Sigmoid colon (tissue), 7 donors: ENCODE data around the gene COL6A1. TPM values are rescaled to one million over a fixed set of nuclear protein-coding genes. Genes with fewer than 3 reads are reported as not detected.

Experiments used
- DNase-seq: peaks from one replicate; pipeline ENCODE4 v3.0.0-alpha.2; 2019
- H3K27ac ChIP-seq, 4 donors: fragments of 200-600 bp; sonication (generic); one replicate each; pipeline ENCODE4 v1.5.1; 2016 to 2019; ENCODE audit warnings: mild to moderate bottlenecking in 1 of 4
- H3K27me3 ChIP-seq, 3 donors: fragments of 200-600 bp; sonication (generic); one replicate each; pipeline ENCODE4 v1.5.1; 2019; ENCODE audit warnings: mild to moderate bottlenecking in 1 of 3
- H3K36me3 ChIP-seq, 4 donors: fragments of 200-600 bp; sonication (generic); one replicate each; pipeline ENCODE4 v1.5.1; 2016 to 2019
- H3K4me1 ChIP-seq, 4 donors: fragments of 200-600 bp; sonication (generic); one replicate each; pipeline ENCODE4 v1.5.1; 2017 to 2019
- H3K4me3 ChIP-seq, 4 donors: fragments of 200-600 bp; sonication (generic); one replicate each; pipeline ENCODE4 v1.5.1; 2017 to 2019; ENCODE audit warnings: mild to moderate bottlenecking in 2 of 4, moderate library complexity in 1 of 4
- H3K9me3 ChIP-seq, 4 donors: fragments of 200-600 bp in 3 of 4; sonication (generic) in 3 of 4; one replicate each; pipeline versions ENCODE4 v1.5.1 to v1.6.1; 2013 to 2019
- CTCF ChIP-seq, 4 experiments: fragments of 450-650 bp in 3 of 4; fragments of 200-600 bp in 1 of 4; IDR thresholded peaks; one replicate each; pipeline ENCODE4 v1.5.1; 2016 to 2019; ENCODE audit warnings: antibody characterized with exemption in 4 of 4, mild to moderate bottlenecking in 3 of 4, moderate library complexity in 2 of 4
- EP300 ChIP-seq, 4 donors: sonication (generic); formaldehyde crosslinking; IDR thresholded peaks; one replicate each; pipeline ENCODE4 v1.6.1; 2017; ENCODE audit warnings: antibody characterized with exemption in 4 of 4
- POLR2A ChIP-seq, 2 donors: fragments of 450-650 bp; IDR thresholded peaks; one replicate each; pipeline ENCODE4 v1.6.1; 2016; ENCODE audit warnings: antibody characterized with exemption in 2 of 2, mild to moderate bottlenecking in 2 of 2, moderate library complexity in 2 of 2
- POLR2AphosphoS5 ChIP-seq, 4 donors: sonication (generic); formaldehyde crosslinking; IDR thresholded peaks; one replicate each; pipeline ENCODE4 v1.6.1; 2017; ENCODE audit warnings: antibody characterized with exemption in 4 of 4
- WGBS, 2 donors: extraction: QIAGEN DNeasy Blood & Tissue Kit; methylation state at CpG; one replicate each; pipeline ENCODE4 v1.1.7; 2013; 5-methylcytosine and 5-hydroxymethylcytosine counted together
- intact Hi-C: fragments of 100-400 bp; cut with DNase I; formaldehyde crosslinking; loops from one replicate; pipeline ENCODE4 v1.15.1; 2023
- polyA plus RNA-seq, 3 donors: library from polyadenylated mRNA; stranded (reverse); fragments of 200-250 nt; gene quantifications; one replicate each; pipeline ENCODE4 v1.2.3, GENCODE V29; 2013
- total RNA-seq, 4 donors: library from RNA; depleted of rRNA; stranded (reverse); fragments of >200 nt; gene quantifications; one replicate each; pipeline ENCODE4 v1.1.0, GENCODE V29; 2016
- donor health status: healthy with polysubstance abuse.
- donor health status: Bipolar disorder and iron deficiency.
- donor health status: healthy.

Gene COL6A1
- total and polyA plus RNA-seq, 7 donors, result 14.3 to 1,755 (median 622) TPM

DNA sequence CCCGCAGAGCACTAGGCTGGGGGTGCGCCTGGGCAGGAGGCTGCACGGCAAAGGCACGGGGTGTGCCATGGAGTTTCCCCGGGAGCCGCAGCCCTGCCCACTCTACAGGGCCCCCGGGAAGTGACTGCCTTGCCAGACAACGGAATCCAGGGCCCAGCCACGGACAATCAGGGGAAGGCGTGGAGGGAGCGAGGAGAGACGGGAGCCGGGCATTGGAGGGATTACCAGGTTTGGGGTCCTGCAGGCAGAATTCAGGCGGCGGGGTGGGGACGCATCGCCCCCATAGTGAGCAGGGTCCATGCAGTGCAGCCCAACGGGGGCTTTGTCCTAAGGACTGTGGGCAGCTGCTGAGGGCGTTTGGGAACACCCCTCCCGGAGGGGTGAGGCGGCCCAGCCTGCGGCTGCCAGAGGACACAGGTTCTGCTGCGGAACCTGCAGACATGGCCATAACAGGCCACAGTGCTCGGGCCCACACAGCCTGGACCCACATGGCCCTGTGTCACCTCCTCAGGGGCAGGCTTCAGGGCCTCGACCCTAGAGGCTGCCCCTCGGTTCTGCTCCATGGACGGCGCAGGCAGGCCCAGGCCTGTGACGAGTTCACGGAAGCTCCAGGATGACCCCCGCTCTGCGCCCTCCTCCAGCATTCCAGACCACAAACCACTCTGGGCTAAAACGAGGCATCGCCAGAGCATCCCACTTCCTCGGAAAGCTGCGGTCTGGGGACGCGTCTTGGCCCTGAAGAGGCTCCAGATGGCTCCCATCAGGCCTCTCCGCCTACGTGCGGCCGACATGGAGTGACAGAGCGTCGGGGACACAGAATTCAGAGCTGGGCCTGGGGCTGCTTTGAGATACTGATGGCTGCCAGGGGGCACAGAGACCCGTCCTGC lies 54.5 kb downstream of the COL6A1 start:
- H3K4me1 ChIP-seq, result peaks cover 0 to 23% (median 14%) of the 10 kb centered on the region in 4 donors
- H3K27ac ChIP-seq, result peak overlapping the region; percentile 27 to 65 (median 56)
- H3K27me3 ChIP-seq, result no peaks in the 10 kb centered on the region
- H3K4me3 ChIP-seq, result no peak overlapping the region
- H3K9me3 ChIP-seq, result no peaks in the 10 kb centered on the region
- TF ChIP-seq CTCF (IDR thresholded peaks at IDR 0.05), result no peak
- peak in 3 of 4 donors; percentile 46 to 65 (median 63) for TF ChIP-seq POLR2AphosphoS5 (IDR thresholded peaks at IDR 0.05)
- peak in 1 of 4 donors; percentile 4 for TF ChIP-seq EP300 (IDR thresholded peaks at IDR 0.05)
- intact Hi-C loops, result no loop called here
- peak; percentile 89 for DNase-seq
- no peaks in the 10 kb centered on the region for H3K36me3 ChIP-seq
- WGBS, 2 donors, result 83 to 84% methylated on average over 45 of the region's 45 CpGs

DNA sequence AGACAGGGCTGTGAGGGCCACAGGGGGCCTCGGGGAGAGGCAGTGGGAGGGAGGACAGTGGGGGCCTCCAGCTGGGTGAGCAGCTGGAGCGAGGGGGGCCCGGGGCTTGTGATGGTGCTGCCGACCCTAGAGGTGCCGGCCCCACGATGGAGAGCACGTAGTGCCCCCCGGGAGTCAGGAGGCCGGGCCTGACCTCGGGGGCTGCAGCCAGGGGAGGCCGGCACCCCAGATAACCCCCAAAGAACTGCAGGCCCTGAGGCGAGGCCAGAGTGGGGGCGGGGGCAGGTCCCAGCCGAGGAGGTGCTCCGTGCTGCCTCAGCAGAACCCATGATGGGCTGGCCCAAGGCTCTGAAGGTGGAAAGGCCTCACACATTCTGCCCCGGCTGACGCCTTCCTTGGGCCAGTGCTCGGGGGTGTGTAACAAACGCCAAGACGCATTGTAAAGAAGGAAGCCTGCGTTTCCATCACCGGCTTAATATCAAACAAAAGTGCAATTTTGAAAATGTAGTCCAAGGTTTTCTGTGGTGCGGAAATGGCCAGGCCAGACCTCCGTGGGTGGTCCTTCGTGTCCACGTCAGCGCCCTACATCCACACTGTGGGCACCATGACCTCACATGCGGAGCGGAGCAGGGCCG lies 55.2 kb downstream of the COL6A1 start:
- H3K36me3 ChIP-seq, result no peaks in the 10 kb centered on the region
- H3K27ac ChIP-seq, result peak overlapping the region; percentile 27 to 65 (median 56)
- DNase-seq, result no peak
- no peaks in the 10 kb centered on the region for H3K27me3 ChIP-seq
- no peak for TF ChIP-seq POLR2AphosphoS5 (IDR thresholded peaks at IDR 0.05)
- no peak for TF ChIP-seq CTCF (IDR thresholded peaks at IDR 0.05)
- no peak for TF ChIP-seq POLR2A (IDR thresholded peaks at IDR 0.05)
- TF ChIP-seq EP300 (IDR thresholded peaks at IDR 0.05), result no peak
- no peak overlapping the region for H3K4me3 ChIP-seq
- 84 to 87% methylated on average over 30 of the region's 30 CpGs for WGBS, 2 donors
- intact Hi-C loops, result no loop called here
- H3K9me3 ChIP-seq, result no peaks in the 10 kb centered on the region
- peaks cover 0 to 23% (median 14%) of the 10 kb centered on the region in 4 donors for H3K4me1 ChIP-seq

DNA sequence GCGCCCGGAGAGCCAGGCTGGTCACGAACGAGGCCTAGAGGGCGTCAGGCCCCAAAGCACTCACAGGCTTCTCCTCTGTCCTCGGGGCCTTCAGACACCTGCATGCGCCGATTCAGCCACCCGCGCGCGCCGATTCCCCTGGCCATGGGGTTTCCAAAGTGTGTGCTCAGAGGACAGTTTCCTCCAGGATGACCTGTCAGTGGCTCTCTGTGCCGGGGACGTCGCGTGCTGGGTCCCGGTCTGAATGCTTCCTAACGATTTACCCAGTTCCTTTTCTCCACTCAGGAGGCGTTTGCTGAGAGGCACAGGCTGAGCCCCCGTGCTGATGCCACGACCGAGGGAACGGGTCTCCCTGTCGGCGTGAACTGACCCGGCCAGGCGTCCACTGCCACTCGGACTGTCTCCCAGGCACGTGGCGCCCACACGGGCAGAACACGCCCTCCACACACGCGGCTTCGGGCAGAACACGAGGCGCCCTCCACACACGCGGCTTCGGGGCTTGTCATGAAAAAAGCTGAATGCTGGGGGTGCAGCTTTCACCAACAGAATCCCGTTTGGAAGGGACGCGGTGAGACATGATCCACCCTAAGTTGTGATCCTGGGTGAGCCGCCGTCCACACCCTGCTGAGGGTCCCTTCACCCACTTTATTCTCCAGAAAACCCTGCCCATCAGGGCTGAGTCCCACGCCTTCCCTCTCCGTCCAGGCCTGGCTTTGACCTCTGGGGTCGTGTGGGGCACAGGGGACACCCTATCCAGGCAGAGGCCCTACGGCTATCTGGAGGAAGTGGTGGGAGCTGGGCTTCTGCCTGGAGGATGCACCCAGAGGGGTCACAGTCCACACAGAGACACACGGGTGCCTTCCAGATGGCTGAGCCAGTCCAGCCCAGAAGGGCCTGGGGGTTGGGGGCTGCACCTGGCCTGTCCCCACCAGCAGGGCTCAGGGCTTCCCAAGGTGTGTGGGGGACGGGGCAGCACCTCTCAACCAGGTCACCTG lies 56.1 kb downstream of the COL6A1 start:
- H3K27me3 ChIP-seq, result no peaks in the 10 kb centered on the region
- no peaks in the 10 kb centered on the region for H3K9me3 ChIP-seq
- WGBS, 2 donors, result 90 to 93% methylated on average over 52 of the region's 52 CpGs
- H3K27ac ChIP-seq, result peak overlapping the region in 2 of 4 donors; percentile 60 to 65
- TF ChIP-seq POLR2AphosphoS5 (IDR thresholded peaks at IDR 0.05) (no peak), POLR2A (IDR thresholded peaks at IDR 0.05) (no peak), CTCF (IDR thresholded peaks at IDR 0.05) (no peak), EP300 (IDR thresholded peaks at IDR 0.05) (no peak)
- peaks cover 0 to 23% (median 14%) of the 10 kb centered on the region in 4 donors for H3K4me1 ChIP-seq
- H3K36me3 ChIP-seq, result no peaks in the 10 kb centered on the region
- H3K4me3 ChIP-seq, result no peak overlapping the region
- DNase-seq, result no peak
- intact Hi-C loops, result no loop called here

DNA sequence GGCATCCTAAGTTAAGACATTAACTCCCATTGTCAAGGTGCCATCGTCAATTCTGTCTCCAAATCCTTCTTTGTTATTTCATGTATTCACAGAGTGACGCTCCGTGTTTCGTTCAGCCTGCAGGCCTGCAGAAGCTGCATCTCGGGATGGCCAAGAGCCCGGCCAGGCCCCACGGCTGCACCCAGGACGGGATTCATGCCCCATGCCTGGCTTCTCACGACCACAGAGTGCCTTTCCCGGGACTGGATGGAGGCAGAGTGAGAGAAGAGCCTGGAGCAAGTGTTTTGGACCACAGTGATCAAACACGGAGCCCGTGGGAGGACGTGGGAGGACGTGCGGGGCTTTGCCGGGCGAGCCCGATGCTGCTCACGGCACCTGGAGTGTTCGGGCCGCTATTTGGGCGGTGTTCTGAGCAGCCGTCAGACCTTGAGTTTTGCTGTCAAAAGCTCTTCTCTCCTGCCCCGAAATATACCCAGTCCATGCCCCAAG lies 56.8 kb downstream of the COL6A1 start:
- intact Hi-C loops, result no loop called here
- WGBS, 2 donors, result 77 to 90% methylated on average over 24 of the region's 24 CpGs
- Histone ChIP-seq H3K27me3 (no peaks in the 10 kb centered on the region), H3K4me3 (no peak overlapping the region), H3K27ac (peak overlapping the region in 3 of 4 donors; percentile 18 to 31 (median 27)), H3K9me3 (no peaks in the 10 kb centered on the region), H3K36me3 (no peaks in the 10 kb centered on the region), H3K4me1 (peaks cover 0 to 21% (median 13%) of the 10 kb centered on the region in 4 donors)
- TF ChIP-seq EP300 (IDR thresholded peaks at IDR 0.05) (no peak), CTCF (IDR thresholded peaks at IDR 0.05) (no peak), POLR2A (IDR thresholded peaks at IDR 0.05) (no peak), POLR2AphosphoS5 (IDR thresholded peaks at IDR 0.05) (no peak)
- DNase-seq, result no peak
